GM23338 (cell line): ENCODE data around the gene OR8B12. TPM values are rescaled to one million over a fixed set of nuclear protein-coding genes. Genes with fewer than 3 reads are reported as not detected.

Experiments used
- ATAC-seq: fragments of 200-7000 bp; cut with Tn5 transposase; 3 replicates; pipeline ENCODE4 v1.9.1; 2020
- DNase-seq: peaks from one replicate; pipeline ENCODE4 v3.0.0-alpha.2; 2015; ENCODE audit warnings: low spot score
- H2AFZ ChIP-seq: fragments of 200-600 bp; sonication (generic); 2 replicates; pipeline ENCODE4 v1.8.0; 2016; ENCODE audit warnings: antibody characterized with exemption, mild to moderate bottlenecking, moderate library complexity
- H3F3A ChIP-seq: fragments of 200-600 bp; sonication (generic); replicated peaks from 2 replicates; pipeline ENCODE4 v1.8.0; 2017; ENCODE audit warnings: antibody characterized with exemption, mixed run types, low read depth
- H3K27ac ChIP-seq: fragments of 200-600 bp; sonication (generic); 2 replicates; pipeline ENCODE4 v1.6.1; 2016; ENCODE audit warnings: low read depth
- H3K27me3 ChIP-seq: fragments of 200-600 bp; sonication (generic); 2 replicates; pipeline ENCODE4 v1.8.0; 2016; ENCODE audit warnings: mild to moderate bottlenecking, mixed run types, moderate library complexity; ENCODE audit not compliant: insufficient read depth
- H3K36me3 ChIP-seq: fragments of 200-600 bp; sonication (generic); 2 replicates; pipeline ENCODE4 v1.8.0; 2016; ENCODE audit warnings: mild to moderate bottlenecking; ENCODE audit not compliant: insufficient read depth
- H3K4me1 ChIP-seq: fragments of 200-600 bp; sonication (generic); 2 replicates; pipeline ENCODE4 v1.8.0; 2016; ENCODE audit warnings: mild to moderate bottlenecking, moderate library complexity; ENCODE audit not compliant: insufficient read depth
- H3K4me2 ChIP-seq: fragments of 200-600 bp; sonication (generic); 2 replicates; pipeline ENCODE4 v1.7.1; 2017; ENCODE audit warnings: mixed run types
- H3K4me3 ChIP-seq: fragments of 200-600 bp; sonication (generic); 2 replicates; pipeline ENCODE4 v1.6.1; 2016; ENCODE audit warnings: mixed run types
- H3K79me2 ChIP-seq: fragments of 200-600 bp; sonication (generic); replicated peaks from 2 replicates; pipeline ENCODE4 v1.8.0; 2017; ENCODE audit warnings: mild to moderate bottlenecking; ENCODE audit not compliant: insufficient read depth
- H3K9me2 ChIP-seq: fragments of 200-600 bp; sonication (generic); 2 replicates; pipeline ENCODE4 v1.8.0; 2017; ENCODE audit not compliant: insufficient read depth
- H4K20me1 ChIP-seq: fragments of 200-600 bp; sonication (generic); replicated peaks from 2 replicates; pipeline ENCODE4 v1.8.0; 2017; ENCODE audit warnings: mild to moderate bottlenecking; ENCODE audit not compliant: insufficient read depth
- H3K27ac Mint-ChIP-seq: 2 replicates; pipeline ENCODE4 v1.8.0; 2020; ENCODE audit warnings: inconsistent platforms, mild to moderate bottlenecking, moderate library complexity, mixed read lengths
- H3K27me3 Mint-ChIP-seq: 3 replicates; pipeline ENCODE4 v1.8.0; 2022; ENCODE audit warnings: low read depth, mild to moderate bottlenecking, moderate library complexity, mixed read lengths, inconsistent platforms; ENCODE audit not compliant: insufficient read depth, poor library complexity
- H3K36me3 Mint-ChIP-seq: 3 replicates; pipeline ENCODE4 v1.8.0; 2021; ENCODE audit warnings: low read depth, mild to moderate bottlenecking, inconsistent platforms, moderate library complexity, mixed read lengths
- H3K4me1 Mint-ChIP-seq: 3 replicates; pipeline ENCODE4 v1.8.0; 2020; ENCODE audit warnings: mild to moderate bottlenecking, inconsistent platforms, mixed read lengths
- H3K4me3 Mint-ChIP-seq: 3 replicates; pipeline ENCODE4 v1.8.0; 2021; ENCODE audit warnings: moderate library complexity, mild to moderate bottlenecking, inconsistent platforms, mixed read lengths
- H3K9me3 Mint-ChIP-seq: 3 replicates; pipeline ENCODE4 v1.8.0; 2020; ENCODE audit warnings: moderate library complexity, mild to moderate bottlenecking, inconsistent platforms, mixed read lengths
- CREB1 ChIP-seq: fragments of 250-450 bp; sonication (Bioruptor Pico); IDR thresholded peaks from 2 replicates; pipeline ENCODE4 v1.5.0; 2020; ENCODE audit warnings: low read depth, mild to moderate bottlenecking, moderate library complexity
- CTCF ChIP-seq, 2 experiments: fragments of 200-600 bp in 1 of 2; sonication (generic) in 1 of 2; conservative IDR thresholded peaks; 2 replicates each; pipeline versions ENCODE4 v1.5.1 to v1.6.1; 2016 to 2017; ENCODE audit warnings: antibody characterized with exemption in 2 of 2, low read depth in 2 of 2, mild to moderate bottlenecking in 2 of 2, moderate library complexity in 1 of 2
- ETS1 ChIP-seq: IDR thresholded peaks from 2 replicates; pipeline ENCODE4 v1.6.1; 2016; ENCODE audit warnings: antibody characterized with exemption
- EZH2 ChIP-seq: fragments of 200-600 bp; sonication (generic); IDR thresholded peaks from one replicate; pipeline ENCODE4 v1.8.0; 2017; ENCODE audit warnings: antibody characterized with exemption, mild to moderate bottlenecking, low read depth; ENCODE audit not compliant: unreplicated experiment
- EZH2phosphoT487 ChIP-seq: fragments of 200-600 bp; sonication (generic); IDR thresholded peaks from one replicate; pipeline ENCODE4 v1.8.1; 2018; ENCODE audit warnings: antibody characterized with exemption; ENCODE audit not compliant: unreplicated experiment
- NANOG ChIP-seq: IDR thresholded peaks from 2 replicates; pipeline ENCODE4 v1.6.1; 2016; ENCODE audit warnings: antibody characterized with exemption, borderline replicate concordance
- REST ChIP-seq: IDR thresholded peaks from one replicate; pipeline ENCODE4 v1.6.1; 2018; ENCODE audit warnings: antibody characterized with exemption; ENCODE audit not compliant: unreplicated experiment
- STAT1 ChIP-seq: IDR thresholded peaks from one replicate; pipeline ENCODE4 v1.6.1; 2016; ENCODE audit warnings: antibody characterized with exemption; ENCODE audit not compliant: unreplicated experiment
- ZNF114 ChIP-seq: fragments of 250-450 bp; sonication (Bioruptor Pico); IDR thresholded peaks from 2 replicates; pipeline ENCODE4 v1.5.0; 2020; ENCODE audit warnings: mild to moderate bottlenecking, moderate library complexity
- ZNF331 ChIP-seq: fragments of 250-450 bp; sonication (Bioruptor Pico); IDR thresholded peaks from 2 replicates; pipeline ENCODE4 v1.5.0; 2020; ENCODE audit warnings: low read depth, mild to moderate bottlenecking, moderate library complexity
- ZNF462 ChIP-seq: fragments of 250-450 bp; sonication (Bioruptor Pico); IDR thresholded peaks from 2 replicates; pipeline ENCODE4 v1.5.0; 2020; ENCODE audit warnings: mild to moderate bottlenecking, moderate library complexity
- long read RNA-seq: library from polyadenylated mRNA; unstranded; transcript quantifications from one replicate; pipeline ENCODE4 v2.0.0, GENCODE V29; 2020; ENCODE audit not compliant: unreplicated experiment
- polyA plus RNA-seq: library from polyadenylated mRNA; unstranded; fragments of >200 nt; fragmentation: Nextera tagmentation; extraction: Ambion mirVana; gene quantifications from 2 replicates; pipeline ENCODE4 v1.2.1, GENCODE V29; 2016
- total RNA-seq: library from RNA; depleted of rRNA; stranded (reverse); fragments of >200 nt; shearing (Covaris generic); gene quantifications from 2 replicates; pipeline ENCODE4 v1.2.3, GENCODE V29; 2014; rRNA removed

Gene OR8B12
- total RNA-seq: not detected in 2 replicates
- not detected in 2 replicates for polyA plus RNA-seq
- long read RNA-seq: 0 reads

- Histone ChIP-seq H3K4me1 (peaks cover 7% of the 10 kb centered on the region), H3K27me3 (no peaks in the 10 kb centered on the region), H3F3A (no peaks in the 10 kb centered on the region), H3K27ac (no peak within 1 kb of the TSS), H3K4me2 (no peak within 1 kb of the TSS), H4K20me1 (no peaks in the 10 kb centered on the region), H2AFZ (no peak within 1 kb of the TSS), H3K36me3 (no peaks in the 10 kb centered on the region), H3K4me3 (no peak within 1 kb of the TSS), H3K9me2 (peaks cover 10% of the 10 kb centered on the region), H3K79me2 (no peaks in the 10 kb centered on the region)
- peaks cover 7% of the 10 kb centered on the region for H3K27me3 Mint-ChIP-seq
- peaks cover 8% of the 10 kb centered on the region for H3K4me1 Mint-ChIP-seq
- DNase-seq (no peak), ATAC-seq (no peak)
- H3K9me3 Mint-ChIP-seq: no peaks in the 10 kb centered on the region
- no peak within 1 kb of the TSS for H3K27ac Mint-ChIP-seq
- H3K36me3 Mint-ChIP-seq: no peaks in the 10 kb centered on the region
- no peak within 1 kb of the TSS for H3K4me3 Mint-ChIP-seq
- no peak for TF ChIP-seq ZNF462
- TF ChIP-seq ZNF114 (CRISPR knock-in tag): no peak
- no peak for TF ChIP-seq REST
- TF ChIP-seq STAT1: no peak
- no peak for TF ChIP-seq EZH2
- TF ChIP-seq EZH2phosphoT487: no peak
- no peak for TF ChIP-seq ETS1
- no peak for TF ChIP-seq CTCF (conservative IDR thresholded peaks at IDR 0.05; ENCODE audit: low read depth in 2 of 2)
- TF ChIP-seq ZNF331: no peak
- TF ChIP-seq NANOG: no peak
- no peak for TF ChIP-seq CREB1
These were observed at the start of gene OR8B12 for GRCh38 chr11:124543554-124543953. TSS of gene OR8B12 (minus strand) at chr11:124543654. CDS start at chr11:124543654, 0 bp downstream.
